GM23338 (cell line): ENCODE data around the gene CPM. TPM values are rescaled to one million over a fixed set of nuclear protein-coding genes. Genes with fewer than 3 reads are reported as not detected.
"Not testable (repeated sequence)": the region's sequence is repeated elsewhere in the genome, so short reads cannot be mapped to it uniquely, and the experiment has no call there.

Experiments used
- ATAC-seq: fragments of 200-7000 bp; cut with Tn5 transposase; 3 replicates; pipeline ENCODE4 v1.9.1; 2020
- DNase-seq: peaks from one replicate; pipeline ENCODE4 v3.0.0-alpha.2; 2015; ENCODE audit warnings: low spot score
- H2AFZ ChIP-seq: fragments of 200-600 bp; sonication (generic); 2 replicates; pipeline ENCODE4 v1.8.0; 2016; ENCODE audit warnings: antibody characterized with exemption, mild to moderate bottlenecking, moderate library complexity
- H3F3A ChIP-seq: fragments of 200-600 bp; sonication (generic); replicated peaks from 2 replicates; pipeline ENCODE4 v1.8.0; 2017; ENCODE audit warnings: antibody characterized with exemption, mixed run types, low read depth
- H3K27ac ChIP-seq: fragments of 200-600 bp; sonication (generic); 2 replicates; pipeline ENCODE4 v1.6.1; 2016; ENCODE audit warnings: low read depth
- H3K27me3 ChIP-seq: fragments of 200-600 bp; sonication (generic); 2 replicates; pipeline ENCODE4 v1.8.0; 2016; ENCODE audit warnings: mild to moderate bottlenecking, mixed run types, moderate library complexity; ENCODE audit not compliant: insufficient read depth
- H3K36me3 ChIP-seq: fragments of 200-600 bp; sonication (generic); 2 replicates; pipeline ENCODE4 v1.8.0; 2016; ENCODE audit warnings: mild to moderate bottlenecking; ENCODE audit not compliant: insufficient read depth
- H3K4me1 ChIP-seq: fragments of 200-600 bp; sonication (generic); 2 replicates; pipeline ENCODE4 v1.8.0; 2016; ENCODE audit warnings: mild to moderate bottlenecking, moderate library complexity; ENCODE audit not compliant: insufficient read depth
- H3K4me2 ChIP-seq: fragments of 200-600 bp; sonication (generic); 2 replicates; pipeline ENCODE4 v1.7.1; 2017; ENCODE audit warnings: mixed run types
- H3K4me3 ChIP-seq: fragments of 200-600 bp; sonication (generic); 2 replicates; pipeline ENCODE4 v1.6.1; 2016; ENCODE audit warnings: mixed run types
- H3K79me2 ChIP-seq: fragments of 200-600 bp; sonication (generic); replicated peaks from 2 replicates; pipeline ENCODE4 v1.8.0; 2017; ENCODE audit warnings: mild to moderate bottlenecking; ENCODE audit not compliant: insufficient read depth
- H3K9me2 ChIP-seq: fragments of 200-600 bp; sonication (generic); 2 replicates; pipeline ENCODE4 v1.8.0; 2017; ENCODE audit not compliant: insufficient read depth
- H4K20me1 ChIP-seq: fragments of 200-600 bp; sonication (generic); replicated peaks from 2 replicates; pipeline ENCODE4 v1.8.0; 2017; ENCODE audit warnings: mild to moderate bottlenecking; ENCODE audit not compliant: insufficient read depth
- H3K27ac Mint-ChIP-seq: 2 replicates; pipeline ENCODE4 v1.8.0; 2020; ENCODE audit warnings: inconsistent platforms, mild to moderate bottlenecking, moderate library complexity, mixed read lengths
- H3K27me3 Mint-ChIP-seq: 3 replicates; pipeline ENCODE4 v1.8.0; 2022; ENCODE audit warnings: low read depth, mild to moderate bottlenecking, moderate library complexity, mixed read lengths, inconsistent platforms; ENCODE audit not compliant: insufficient read depth, poor library complexity
- H3K36me3 Mint-ChIP-seq: 3 replicates; pipeline ENCODE4 v1.8.0; 2021; ENCODE audit warnings: low read depth, mild to moderate bottlenecking, inconsistent platforms, moderate library complexity, mixed read lengths
- H3K4me1 Mint-ChIP-seq: 3 replicates; pipeline ENCODE4 v1.8.0; 2020; ENCODE audit warnings: mild to moderate bottlenecking, inconsistent platforms, mixed read lengths
- H3K4me3 Mint-ChIP-seq: 3 replicates; pipeline ENCODE4 v1.8.0; 2021; ENCODE audit warnings: moderate library complexity, mild to moderate bottlenecking, inconsistent platforms, mixed read lengths
- H3K9me3 Mint-ChIP-seq: 3 replicates; pipeline ENCODE4 v1.8.0; 2020; ENCODE audit warnings: moderate library complexity, mild to moderate bottlenecking, inconsistent platforms, mixed read lengths
- EZH2phosphoT487 ChIP-seq: fragments of 200-600 bp; sonication (generic); IDR thresholded peaks from one replicate; pipeline ENCODE4 v1.8.1; 2018; ENCODE audit warnings: antibody characterized with exemption; ENCODE audit not compliant: unreplicated experiment
- NANOG ChIP-seq: IDR thresholded peaks from 2 replicates; pipeline ENCODE4 v1.6.1; 2016; ENCODE audit warnings: antibody characterized with exemption, borderline replicate concordance
- ZNF331 ChIP-seq: fragments of 250-450 bp; sonication (Bioruptor Pico); IDR thresholded peaks from 2 replicates; pipeline ENCODE4 v1.5.0; 2020; ENCODE audit warnings: low read depth, mild to moderate bottlenecking, moderate library complexity
- polyA plus RNA-seq: library from polyadenylated mRNA; unstranded; fragments of >200 nt; fragmentation: Nextera tagmentation; extraction: Ambion mirVana; gene quantifications from 2 replicates; pipeline ENCODE4 v1.2.1, GENCODE V29; 2016
- total RNA-seq: library from RNA; depleted of rRNA; stranded (reverse); fragments of >200 nt; shearing (Covaris generic); gene quantifications from 2 replicates; pipeline ENCODE4 v1.2.3, GENCODE V29; 2014
- TF ChIP-seq, protein P1 (sequence below), 2 experiments: fragments of 200-600 bp in 1 of 2; sonication (generic) in 1 of 2; conservative IDR thresholded peaks; 2 replicates each; pipeline versions ENCODE4 v1.5.1 to v1.6.1; 2016 to 2017; ENCODE audit warnings: antibody characterized with exemption in 2 of 2, low read depth in 2 of 2, mild to moderate bottlenecking in 2 of 2, moderate library complexity in 1 of 2

CPM gene
- total and polyA plus RNA-seq, 2 experiments from 2014 or later, result 0.37 to 5.8 TPM

DNA sequence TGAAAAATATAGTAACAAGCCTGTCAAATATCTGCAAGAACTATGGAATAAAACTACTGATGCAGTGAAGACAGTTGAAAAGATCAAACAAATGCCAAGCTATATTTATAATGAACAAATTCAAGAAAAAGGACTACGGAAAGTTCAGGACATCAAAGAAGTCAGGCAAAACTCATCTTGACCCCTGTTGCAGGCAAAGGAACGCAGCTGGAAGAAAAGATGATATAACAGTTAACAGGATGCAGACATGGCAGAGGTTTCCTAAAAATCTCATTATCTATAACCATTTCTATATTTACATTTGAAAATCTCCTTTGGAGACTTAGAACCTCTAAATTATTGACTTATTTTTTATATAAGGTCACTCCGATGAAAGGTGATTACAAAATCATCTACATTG is 90.8 kb downstream of the CPM start:
- peaks cover 18% of the 10 kb centered on the region for H4K20me1 ChIP-seq

DNA sequence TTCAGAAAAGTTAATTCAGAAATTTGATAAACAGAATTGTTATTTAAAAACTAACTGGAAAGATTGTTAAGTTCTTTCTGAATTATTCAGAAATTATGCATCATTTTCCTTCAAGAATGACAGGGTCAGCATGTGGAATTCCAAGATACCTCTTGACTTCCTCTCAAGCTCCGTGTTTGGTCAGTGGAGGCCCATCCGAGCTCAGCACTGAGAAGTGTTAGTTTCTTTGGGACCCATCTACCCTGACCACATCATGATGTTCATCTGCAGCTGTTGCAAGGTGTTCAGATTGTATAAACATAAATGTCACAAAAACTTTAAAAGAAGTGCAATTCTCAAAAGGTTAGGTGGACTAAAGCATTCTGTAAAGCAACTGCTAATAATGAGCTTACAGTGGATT is 91.3 kb downstream of the CPM start:
- H3K27ac Mint-ChIP-seq, result no peak overlapping the region
- Histone ChIP-seq H3K79me2 (no peaks in the 10 kb centered on the region), H3K4me1 (no peaks in the 10 kb centered on the region), H3K4me3 (no peak overlapping the region), H2AFZ (no peak overlapping the region), H3F3A (no peaks in the 10 kb centered on the region), H3K4me2 (no peak overlapping the region), H3K9me2 (no peaks in the 10 kb centered on the region), H3K27me3 (no peaks in the 10 kb centered on the region), H3K27ac (no peak overlapping the region), H4K20me1 (peaks cover 20% of the 10 kb centered on the region), H3K36me3 (peaks cover 56% of the 10 kb centered on the region)
- H3K36me3 Mint-ChIP-seq, result peaks cover 58% of the 10 kb centered on the region
- H3K27me3 Mint-ChIP-seq, result peaks cover 3% of the 10 kb centered on the region
- DNase-seq (no peak), ATAC-seq (no peak)
- H3K9me3 Mint-ChIP-seq, result no peaks in the 10 kb centered on the region; the same call in 2 of the 3 replicates
- no peak overlapping the region for H3K4me3 Mint-ChIP-seq
- H3K4me1 Mint-ChIP-seq, result no peaks in the 10 kb centered on the region
- TF ChIP-seq NANOG (no peak), ZNF331 (no peak)

More for the DNA sequence above, 90.8 kb downstream of the CPM start:
- Histone ChIP-seq H3K4me1 (no peaks in the 10 kb centered on the region), H3K27ac (no peak overlapping the region), H3K27me3 (no peaks in the 10 kb centered on the region), H3K4me3 (no peak overlapping the region), H3K9me2 (no peaks in the 10 kb centered on the region), H3K36me3 (peaks cover 52% of the 10 kb centered on the region), H2AFZ (no peak overlapping the region), H3K4me2 (no peak overlapping the region), H3F3A (no peaks in the 10 kb centered on the region), H3K79me2 (no peaks in the 10 kb centered on the region)
- Mint-ChIP-seq H3K9me3 (no peaks in the 10 kb centered on the region; the same call in 2 of the 3 replicates), H3K27me3 (peaks cover 3% of the 10 kb centered on the region), H3K4me3 (no peak overlapping the region), H3K27ac (no peak overlapping the region), H3K36me3 (peaks cover 54% of the 10 kb centered on the region), H3K4me1 (no peaks in the 10 kb centered on the region)
- TF ChIP-seq, protein P1, sequence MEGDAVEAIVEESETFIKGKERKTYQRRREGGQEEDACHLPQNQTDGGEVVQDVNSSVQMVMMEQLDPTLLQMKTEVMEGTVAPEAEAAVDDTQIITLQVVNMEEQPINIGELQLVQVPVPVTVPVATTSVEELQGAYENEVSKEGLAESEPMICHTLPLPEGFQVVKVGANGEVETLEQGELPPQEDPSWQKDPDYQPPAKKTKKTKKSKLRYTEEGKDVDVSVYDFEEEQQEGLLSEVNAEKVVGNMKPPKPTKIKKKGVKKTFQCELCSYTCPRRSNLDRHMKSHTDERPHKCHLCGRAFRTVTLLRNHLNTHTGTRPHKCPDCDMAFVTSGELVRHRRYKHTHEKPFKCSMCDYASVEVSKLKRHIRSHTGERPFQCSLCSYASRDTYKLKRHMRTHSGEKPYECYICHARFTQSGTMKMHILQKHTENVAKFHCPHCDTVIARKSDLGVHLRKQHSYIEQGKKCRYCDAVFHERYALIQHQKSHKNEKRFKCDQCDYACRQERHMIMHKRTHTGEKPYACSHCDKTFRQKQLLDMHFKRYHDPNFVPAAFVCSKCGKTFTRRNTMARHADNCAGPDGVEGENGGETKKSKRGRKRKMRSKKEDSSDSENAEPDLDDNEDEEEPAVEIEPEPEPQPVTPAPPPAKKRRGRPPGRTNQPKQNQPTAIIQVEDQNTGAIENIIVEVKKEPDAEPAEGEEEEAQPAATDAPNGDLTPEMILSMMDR (conservative IDR thresholded peaks at IDR 0.05; ENCODE audit: low read depth in 2 of 2), result no peak
- no peak for TF ChIP-seq EZH2phosphoT487
- TF ChIP-seq ZNF331, result no peak
- no peak for TF ChIP-seq NANOG
- ATAC-seq (no peak), DNase-seq (no peak)

DNA sequence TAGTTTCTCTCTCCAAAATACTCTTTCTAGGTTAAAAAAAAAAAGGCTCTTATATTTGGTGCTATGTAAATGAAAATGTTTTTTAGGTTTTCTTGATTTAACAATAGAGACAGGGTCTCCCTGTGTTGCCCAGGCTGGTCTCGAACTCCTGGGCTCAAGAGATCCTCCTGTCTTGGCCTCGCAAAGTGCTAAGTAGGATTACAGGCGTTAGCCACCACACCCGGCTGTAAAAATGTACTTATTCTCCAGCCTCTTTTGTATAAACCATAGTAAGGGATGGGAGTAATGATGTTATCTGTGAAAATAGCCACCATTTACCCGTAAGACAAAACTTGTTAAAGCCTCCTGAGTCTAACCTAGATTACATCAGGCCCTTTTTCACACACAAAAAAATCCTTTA is 91.8 kb downstream of the CPM start:
- not testable (repeated sequence) for H3K79me2 ChIP-seq, H3K9me3 Mint-ChIP-seq, H3K4me1 Mint-ChIP-seq, DNase-seq, H3K4me2 ChIP-seq, H3K27me3 ChIP-seq, H3F3A ChIP-seq, H3K27ac Mint-ChIP-seq, H3K9me2 ChIP-seq, H3K27me3 Mint-ChIP-seq, H3K27ac ChIP-seq, H3K4me3 Mint-ChIP-seq, ATAC-seq, H3K4me1 ChIP-seq, H2AFZ ChIP-seq, H3K4me3 ChIP-seq
- peaks cover 63% of the 10 kb centered on the region for H3K36me3 Mint-ChIP-seq
- peaks cover 20% of the 10 kb centered on the region for H4K20me1 ChIP-seq
- peaks cover 61% of the 10 kb centered on the region for H3K36me3 ChIP-seq
